GM19467 (cell line): ENCODE data around the gene DCN.

Source experiments
- ATAC-seq: cut with Tn5 transposase; IDR thresholded peaks from one replicate; pipeline ENCODE4 v1.9.1; 2021; ENCODE audit warnings: mild to moderate bottlenecking, moderate library complexity; ENCODE audit not compliant: unreplicated experiment

The DCN gene

DNA sequence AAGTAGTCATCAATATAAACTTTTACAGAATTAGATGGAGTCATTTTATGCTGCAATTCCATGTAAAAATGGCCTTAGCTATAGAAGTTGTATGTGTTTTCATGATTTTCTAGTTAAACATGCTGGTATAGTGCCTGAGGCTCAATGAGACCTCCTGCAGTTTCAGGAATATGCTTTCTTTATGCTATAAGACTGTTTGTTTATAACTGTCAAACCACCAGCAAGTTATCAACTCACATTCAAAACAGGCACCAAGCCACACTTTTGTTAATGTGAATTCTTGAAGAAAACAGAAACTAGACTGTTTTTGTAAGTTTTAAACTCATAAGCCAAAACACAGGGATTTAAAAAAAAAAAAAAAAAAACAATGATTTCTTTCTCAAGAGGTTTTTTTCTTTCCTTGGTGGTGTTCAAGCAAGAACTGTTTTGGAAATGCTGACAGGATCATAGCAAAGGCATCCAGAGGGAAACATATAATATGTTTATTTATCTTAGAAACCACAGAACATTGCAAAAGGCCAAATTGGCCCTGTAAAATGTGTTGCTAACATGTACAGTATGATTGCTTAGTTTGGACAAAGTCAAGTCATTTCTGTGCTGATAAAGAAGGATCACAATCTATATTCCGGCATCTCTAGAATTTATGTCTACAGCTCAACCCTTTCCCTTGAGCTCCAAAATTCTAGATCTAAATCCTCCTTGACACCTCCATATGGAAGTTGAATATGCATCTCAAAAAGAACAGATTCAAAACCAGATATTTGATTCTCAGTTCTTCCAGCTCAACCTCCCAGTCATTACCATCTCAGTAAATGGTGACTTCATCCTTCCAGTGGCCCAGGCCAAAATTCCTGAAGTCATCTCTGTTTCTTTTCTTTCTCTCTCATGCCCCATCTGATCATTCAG, 42.3 kb downstream of the DCN start:
- no peak for ATAC-seq

DNA sequence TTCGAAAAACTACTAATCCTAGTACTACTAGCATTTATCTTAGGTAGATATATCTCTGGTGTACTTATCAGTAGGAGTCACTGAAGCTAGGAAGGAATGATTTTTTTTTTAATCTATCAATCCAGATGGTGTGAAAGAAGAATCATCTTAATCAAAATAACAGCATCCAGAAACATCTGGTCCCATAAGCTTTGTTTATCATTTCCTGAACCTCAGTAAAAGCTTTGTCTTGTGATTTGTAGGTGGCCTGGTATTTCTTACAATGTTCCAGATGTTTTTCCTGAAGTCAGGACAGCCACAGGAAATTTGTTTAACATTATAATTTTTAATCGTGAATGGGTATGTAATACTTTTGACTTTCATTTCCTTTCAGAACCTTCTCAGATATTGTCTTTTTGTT, 43.3 kb downstream of the DCN start:
- ATAC-seq = no peak

DNA sequence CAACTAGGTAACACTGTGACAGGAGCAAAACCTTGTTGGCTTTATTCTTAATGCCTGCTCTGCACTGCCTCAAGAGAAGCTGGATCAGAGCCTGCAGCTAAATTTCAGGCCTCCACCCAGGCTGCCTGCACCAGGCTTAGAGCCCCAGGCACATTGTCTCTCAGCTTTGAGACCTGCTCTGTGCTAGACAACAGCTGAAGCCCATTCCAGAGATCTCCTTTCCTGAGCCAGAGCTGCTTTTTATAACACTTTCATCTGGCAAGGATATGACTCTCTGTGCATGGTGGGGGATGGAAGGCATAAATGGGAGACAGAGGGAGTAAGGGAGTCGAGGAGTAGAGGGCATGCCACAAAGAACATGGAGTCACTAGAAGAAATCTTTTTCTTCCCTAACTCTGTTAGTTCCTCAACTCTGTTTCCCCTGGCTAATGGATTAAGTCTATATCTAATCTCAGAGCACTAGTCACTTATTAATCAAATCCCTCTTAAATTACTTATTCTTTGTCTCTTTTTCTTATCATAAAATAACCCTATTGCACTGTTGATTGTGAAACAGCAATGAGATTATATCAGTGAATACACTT, 44.2 kb downstream of the DCN start:
- no peak for ATAC-seq

DNA sequence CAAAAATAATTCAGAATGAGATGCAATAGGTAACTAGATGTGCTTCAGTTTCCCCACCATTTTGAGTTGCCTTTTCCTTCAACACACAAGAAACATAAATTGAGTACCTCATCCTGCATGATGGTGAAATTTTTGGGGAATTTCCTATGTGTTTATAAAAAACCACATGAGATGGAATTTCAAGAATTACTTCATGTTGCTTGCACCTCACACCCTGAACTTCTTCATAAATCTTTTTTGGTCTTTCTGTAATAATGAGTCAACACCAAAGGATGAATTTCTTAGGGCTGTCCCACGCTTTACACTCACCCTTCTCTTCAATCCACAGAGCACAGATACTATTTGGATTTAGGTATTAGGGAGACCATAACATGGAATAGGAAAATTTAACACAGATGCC, 48.7 kb downstream of the DCN start:
- ATAC-seq = no peak

- no peak for ATAC-seq
Measured at GRCh38 chr12:91129662-91130362, 52.8 kb downstream of the DCN start.

- ATAC-seq = peak; percentile 58
Measured at GRCh38 chr12:91127751-91128150, 54.9 kb downstream of the DCN start.

DNA sequence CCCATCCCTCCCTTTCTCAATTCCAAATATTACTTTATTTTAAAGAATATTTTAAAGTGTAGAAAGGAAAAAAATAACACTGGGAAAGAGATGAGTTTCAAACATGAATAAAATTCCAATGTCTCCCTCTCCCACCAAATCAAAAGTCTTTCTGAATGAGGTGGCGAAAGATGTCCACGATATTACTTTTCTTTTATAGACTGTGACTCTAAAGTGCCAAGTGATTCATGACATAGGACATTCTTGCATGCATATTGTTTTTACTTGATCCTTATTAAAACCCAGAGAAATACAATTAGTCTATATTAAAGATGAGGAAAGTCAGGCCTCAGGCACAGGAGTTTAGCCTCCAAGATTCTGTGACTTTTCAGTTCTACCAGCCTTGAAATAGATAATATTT, 55.3 kb downstream of the DCN start:
- ATAC-seq = no peak

DNA sequence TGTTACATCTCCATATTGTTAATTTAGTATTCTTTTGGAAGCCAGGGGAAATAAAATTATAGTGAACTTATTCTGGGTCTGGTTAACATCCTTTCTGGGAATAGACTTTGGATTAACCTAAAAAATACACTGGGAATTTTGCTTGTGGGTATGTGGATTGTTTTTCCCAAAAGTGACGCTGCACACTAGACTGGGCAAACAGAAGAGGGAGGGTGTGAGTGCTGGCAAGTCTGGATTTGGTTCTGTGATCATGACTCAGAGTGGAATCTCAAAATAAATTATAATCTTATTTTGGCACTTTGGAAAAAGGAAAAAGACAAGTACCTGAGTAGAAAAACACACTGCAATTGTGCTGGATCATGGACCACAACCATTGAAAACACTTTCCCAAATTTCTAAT, 56.1 kb downstream of the DCN start:
- ATAC-seq = no peak

DNA sequence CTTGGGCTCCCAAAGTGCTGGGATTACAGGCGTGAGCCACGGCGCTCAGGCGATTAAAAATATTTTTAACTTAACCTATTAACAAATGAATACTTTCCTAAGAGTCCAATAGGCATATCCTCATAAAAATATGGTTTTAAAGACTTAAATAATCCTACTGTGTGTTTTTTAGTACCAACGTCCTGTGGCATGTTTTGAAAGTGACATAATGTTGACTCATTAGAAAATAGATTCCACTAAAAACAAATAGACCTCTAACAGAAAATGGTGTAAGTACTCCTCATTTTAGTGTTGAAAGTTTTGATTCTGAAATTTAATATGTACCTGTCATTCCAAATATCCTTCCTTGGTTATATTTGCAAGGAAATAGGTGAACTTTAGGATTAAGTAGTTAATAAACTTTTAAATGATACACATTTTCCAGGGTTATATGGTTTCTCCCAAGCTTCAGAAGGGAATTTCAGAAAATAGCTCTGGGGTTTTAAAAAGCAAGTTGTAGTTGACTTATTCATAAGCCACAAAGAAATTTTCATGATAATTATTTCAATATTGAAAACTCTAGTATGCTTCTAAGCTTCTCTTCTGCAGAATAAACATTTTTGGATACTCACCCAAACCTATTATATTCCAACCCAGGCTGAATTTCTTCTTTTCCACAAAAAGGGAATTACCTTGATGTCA, 59.2 kb downstream of the DCN start:
- no peak for ATAC-seq

DNA sequence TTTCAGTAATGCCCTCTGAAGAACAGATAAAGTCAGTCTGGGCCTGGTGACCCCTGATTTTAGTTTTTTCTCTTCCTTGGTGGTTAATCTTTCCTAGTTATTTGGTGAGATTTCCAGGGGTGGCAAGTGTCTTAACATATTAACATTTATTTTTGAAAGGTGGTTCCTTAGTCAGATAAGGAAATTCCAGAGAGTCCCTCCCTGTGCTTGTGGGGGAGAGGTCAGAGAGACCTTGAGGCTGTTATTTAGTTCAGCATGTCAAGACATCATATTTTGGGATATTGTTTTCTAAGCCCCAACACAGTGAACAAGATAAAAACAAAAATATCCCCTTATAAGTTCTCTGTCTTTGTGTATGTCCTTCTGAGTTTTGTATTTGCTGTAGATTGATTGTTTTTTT, 61.8 kb downstream of the DCN start:
- no peak for ATAC-seq

GRCh38 chr12:91119089-91119488, 63.5 kb downstream of the DCN start:
- no peak for ATAC-seq

DNA sequence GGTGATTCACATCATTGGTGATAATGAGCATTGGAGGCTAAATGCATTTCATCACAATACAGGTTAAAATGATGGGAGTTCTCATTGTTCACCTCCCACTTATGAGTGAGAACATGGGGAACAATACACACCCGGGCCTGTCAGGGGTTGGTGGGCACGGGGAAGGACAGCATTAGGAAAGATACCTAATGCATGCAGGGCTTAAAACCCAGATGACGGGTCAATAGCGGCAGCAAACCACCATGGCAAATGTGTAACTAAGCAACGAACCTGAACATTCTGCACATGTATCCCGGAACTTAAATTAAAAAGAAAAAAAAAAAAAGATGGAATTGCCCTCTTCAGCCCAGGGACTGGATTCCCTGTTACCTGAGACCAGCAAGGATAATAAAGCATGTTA, 69.0 kb downstream of the DCN start:
- ATAC-seq = no peak

GRCh38 chr12:91111366-91112325, 71.0 kb downstream of the DCN start, which contains the start of gene LUM:
Gene LUM, minus strand, starts transcription at chr12:91111494. Its CDS starts 2,515 bp downstream, at chr12:91108979.
- no peak for ATAC-seq

DNA sequence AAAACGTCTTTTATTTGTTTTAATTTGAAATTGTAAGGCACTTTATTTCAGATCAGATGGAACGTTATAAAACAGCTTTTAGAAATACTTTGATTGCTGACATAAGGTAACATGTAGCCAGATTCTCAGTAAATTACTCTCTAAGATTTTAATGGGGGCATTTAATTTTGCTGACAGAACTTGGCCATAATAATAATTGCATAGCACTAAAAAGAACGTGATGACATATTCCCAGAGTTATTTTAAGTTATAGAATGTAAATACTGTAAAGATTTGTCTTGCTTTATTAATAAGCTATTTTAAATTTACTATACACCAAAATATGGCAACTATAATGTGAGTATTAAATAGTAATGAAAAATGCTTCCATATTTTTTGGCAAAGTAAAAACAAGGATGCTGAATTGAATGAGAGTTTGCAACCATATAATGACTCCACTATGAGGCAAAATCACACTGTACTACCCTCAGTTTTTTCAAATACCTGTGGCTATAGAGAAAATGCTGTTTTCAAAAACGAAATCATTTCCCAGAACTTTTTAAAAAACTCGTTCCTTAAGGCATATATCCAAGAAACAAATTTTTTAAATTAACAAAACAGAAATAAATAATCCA, 72.2 kb downstream of the DCN start:
- no peak for ATAC-seq

- no peak for ATAC-seq
Measured at GRCh38 chr12:91109581-91110310, 72.9 kb downstream of the DCN start.

- ATAC-seq = peak; percentile 83
Measured at GRCh38 chr12:91109148-91109564, 73.5 kb downstream of the DCN start.

- ATAC-seq = no peak
Measured at GRCh38 chr12:91108196-91108755, 74.3 kb downstream of the DCN start.

GRCh38 chr12:91106283-91106682, 76.3 kb downstream of the DCN start:
- no peak for ATAC-seq

- ATAC-seq = no peak
Measured at GRCh38 chr12:91105807-91106206, 76.8 kb downstream of the DCN start.
